Gastrocnemius medialis (tissue), 4 donors: Measurements from ENCODE around the gene NPEPPS.

Experiments
- POLR2A ChIP-seq, 2 donors: fragments of 450-650 bp; IDR thresholded peaks; one replicate each; pipeline ENCODE4 v1.6.1; 2017; ENCODE audit warnings: antibody characterized with exemption in 2 of 2, mild to moderate bottlenecking in 2 of 2, moderate library complexity in 2 of 2
- TF ChIP-seq, protein P1 (sequence below), 5 experiments: fragments of 450-650 bp in 3 of 5; fragments of 200-600 bp in 2 of 5; sonication (generic) in 2 of 5; IDR thresholded peaks in 4 of 5; conservative IDR thresholded peaks in 1 of 5; 1 replicate in 4 of 5; 2 replicates in 1 of 5; pipeline ENCODE4 v1.5.1; 2016 to 2019; ENCODE audit warnings: antibody characterized with exemption in 5 of 5, mild to moderate bottlenecking in 3 of 5, moderate library complexity in 3 of 5

DNA sequence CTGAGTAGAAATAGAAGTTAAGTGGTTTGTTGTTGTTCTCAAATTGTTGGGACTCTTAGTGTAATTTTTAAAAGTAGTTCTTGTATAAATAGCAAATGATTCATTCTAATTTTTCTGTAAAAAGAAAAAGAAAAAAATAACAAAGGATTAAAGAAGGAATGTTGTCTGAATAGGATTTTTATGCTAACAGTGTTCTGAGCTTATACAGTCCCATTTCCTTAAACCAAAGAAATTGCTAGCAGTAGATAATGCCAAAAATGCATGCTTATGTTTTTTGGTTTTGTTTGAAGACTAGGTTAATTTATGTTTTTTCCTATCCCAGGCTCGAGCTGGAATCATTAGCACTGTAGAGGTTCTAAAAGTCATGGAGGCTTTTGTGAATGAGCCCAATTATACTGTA lies 74.1 kb downstream of the NPEPPS start:
- TF ChIP-seq POLR2A (IDR thresholded peaks at IDR 0.05) = no peak
- TF ChIP-seq, protein P1, sequence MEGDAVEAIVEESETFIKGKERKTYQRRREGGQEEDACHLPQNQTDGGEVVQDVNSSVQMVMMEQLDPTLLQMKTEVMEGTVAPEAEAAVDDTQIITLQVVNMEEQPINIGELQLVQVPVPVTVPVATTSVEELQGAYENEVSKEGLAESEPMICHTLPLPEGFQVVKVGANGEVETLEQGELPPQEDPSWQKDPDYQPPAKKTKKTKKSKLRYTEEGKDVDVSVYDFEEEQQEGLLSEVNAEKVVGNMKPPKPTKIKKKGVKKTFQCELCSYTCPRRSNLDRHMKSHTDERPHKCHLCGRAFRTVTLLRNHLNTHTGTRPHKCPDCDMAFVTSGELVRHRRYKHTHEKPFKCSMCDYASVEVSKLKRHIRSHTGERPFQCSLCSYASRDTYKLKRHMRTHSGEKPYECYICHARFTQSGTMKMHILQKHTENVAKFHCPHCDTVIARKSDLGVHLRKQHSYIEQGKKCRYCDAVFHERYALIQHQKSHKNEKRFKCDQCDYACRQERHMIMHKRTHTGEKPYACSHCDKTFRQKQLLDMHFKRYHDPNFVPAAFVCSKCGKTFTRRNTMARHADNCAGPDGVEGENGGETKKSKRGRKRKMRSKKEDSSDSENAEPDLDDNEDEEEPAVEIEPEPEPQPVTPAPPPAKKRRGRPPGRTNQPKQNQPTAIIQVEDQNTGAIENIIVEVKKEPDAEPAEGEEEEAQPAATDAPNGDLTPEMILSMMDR (IDR thresholded peaks at IDR 0.05 in 4 of 5, conservative IDR thresholded peaks at IDR 0.05 in 1 of 5) = no peak
